ENCODE results near the gene FMO2.

The FMO2 gene

DNA sequence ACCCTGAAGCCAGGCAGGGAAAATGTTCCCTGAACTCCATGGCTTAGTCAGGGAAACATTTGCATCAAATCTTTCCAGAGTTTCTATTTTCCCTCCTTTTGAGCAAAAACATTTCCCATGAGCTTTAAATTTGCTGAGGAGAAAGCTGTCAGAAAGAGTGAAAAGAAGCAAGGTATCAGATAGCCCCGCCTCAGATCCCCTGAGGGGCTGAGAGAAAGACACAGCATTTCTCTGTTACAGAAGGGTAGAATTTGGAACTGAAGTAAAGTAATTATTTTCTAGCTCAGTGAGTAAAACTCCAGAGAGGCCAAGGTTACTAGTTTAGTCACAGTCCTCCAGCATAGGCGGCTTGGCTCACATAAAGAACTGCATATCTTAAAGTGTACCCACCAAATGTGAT, 73.8 kb downstream of the FMO2 start:
- DNase-seq: peak; percentile 45
